Measurements from ENCODE around the gene KIAA1958. TPM values are rescaled to one million over a fixed set of nuclear protein-coding genes. Genes with fewer than 3 reads are reported as not detected.

KIAA1958 gene
- total RNA-seq, 2 experiments from 2014 or later = 14.9 to 15.3 TPM

DNA sequence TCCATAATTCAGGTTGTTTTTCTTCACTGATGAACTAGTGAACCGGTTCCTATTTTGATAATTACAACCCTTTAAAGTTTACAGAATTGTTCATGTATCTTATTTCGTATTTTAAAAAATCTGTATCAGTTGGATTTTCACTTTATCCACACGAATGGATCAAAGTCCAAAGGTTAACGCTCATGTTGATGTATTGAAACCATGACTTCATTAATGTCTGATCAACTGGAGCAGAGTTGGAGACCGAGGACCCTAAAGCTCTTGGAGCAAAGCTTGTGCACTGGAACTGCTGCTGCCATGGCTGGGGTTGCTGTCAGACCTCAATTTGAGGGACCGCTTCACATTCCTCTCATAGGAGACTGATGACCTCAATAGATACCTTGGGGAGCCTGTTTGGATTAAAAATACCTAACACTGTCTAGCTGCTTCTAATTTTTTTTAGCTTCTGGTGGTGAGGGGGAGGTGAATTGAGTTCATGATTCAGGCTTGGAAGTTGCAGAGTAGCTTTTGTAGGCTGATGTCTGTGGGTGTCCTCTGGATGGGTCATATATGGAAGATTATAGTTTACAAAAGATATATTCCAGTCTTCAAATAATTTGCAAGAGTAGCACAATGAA lies 45.1 kb downstream of the KIAA1958 start:
- ChIA-PET CTCF (interaction anchor here (1.3 kb wide), 1 partner anchor 261 kb away, joined by 3 read pairs; no protein-coding TSS in a partner anchor), POLR2A (no interaction called here)
- no peaks in the 10 kb centered on the region for H3K27me3 Mint-ChIP-seq
- peaks cover 14% of the 10 kb centered on the region for H3K4me1 Mint-ChIP-seq (ENCODE audit: low read depth)
- H3K27ac Mint-ChIP-seq = no peak overlapping the region
- intact Hi-C loops (cut with micrococcal nuclease) = no loop called here
- H3K9me3 Mint-ChIP-seq = peaks cover 3% of the 10 kb centered on the region
- H3K36me3 Mint-ChIP-seq (ENCODE audit: low read depth) = peaks cover 2% of the 10 kb centered on the region
- ATAC-seq = no peak
- H3K4me3 Mint-ChIP-seq = no peak overlapping the region
- no peak for DNase-seq
- TF ChIP-seq, protein P1, sequence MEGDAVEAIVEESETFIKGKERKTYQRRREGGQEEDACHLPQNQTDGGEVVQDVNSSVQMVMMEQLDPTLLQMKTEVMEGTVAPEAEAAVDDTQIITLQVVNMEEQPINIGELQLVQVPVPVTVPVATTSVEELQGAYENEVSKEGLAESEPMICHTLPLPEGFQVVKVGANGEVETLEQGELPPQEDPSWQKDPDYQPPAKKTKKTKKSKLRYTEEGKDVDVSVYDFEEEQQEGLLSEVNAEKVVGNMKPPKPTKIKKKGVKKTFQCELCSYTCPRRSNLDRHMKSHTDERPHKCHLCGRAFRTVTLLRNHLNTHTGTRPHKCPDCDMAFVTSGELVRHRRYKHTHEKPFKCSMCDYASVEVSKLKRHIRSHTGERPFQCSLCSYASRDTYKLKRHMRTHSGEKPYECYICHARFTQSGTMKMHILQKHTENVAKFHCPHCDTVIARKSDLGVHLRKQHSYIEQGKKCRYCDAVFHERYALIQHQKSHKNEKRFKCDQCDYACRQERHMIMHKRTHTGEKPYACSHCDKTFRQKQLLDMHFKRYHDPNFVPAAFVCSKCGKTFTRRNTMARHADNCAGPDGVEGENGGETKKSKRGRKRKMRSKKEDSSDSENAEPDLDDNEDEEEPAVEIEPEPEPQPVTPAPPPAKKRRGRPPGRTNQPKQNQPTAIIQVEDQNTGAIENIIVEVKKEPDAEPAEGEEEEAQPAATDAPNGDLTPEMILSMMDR (IDR thresholded peaks at IDR 0.05) = no peak

DNA sequence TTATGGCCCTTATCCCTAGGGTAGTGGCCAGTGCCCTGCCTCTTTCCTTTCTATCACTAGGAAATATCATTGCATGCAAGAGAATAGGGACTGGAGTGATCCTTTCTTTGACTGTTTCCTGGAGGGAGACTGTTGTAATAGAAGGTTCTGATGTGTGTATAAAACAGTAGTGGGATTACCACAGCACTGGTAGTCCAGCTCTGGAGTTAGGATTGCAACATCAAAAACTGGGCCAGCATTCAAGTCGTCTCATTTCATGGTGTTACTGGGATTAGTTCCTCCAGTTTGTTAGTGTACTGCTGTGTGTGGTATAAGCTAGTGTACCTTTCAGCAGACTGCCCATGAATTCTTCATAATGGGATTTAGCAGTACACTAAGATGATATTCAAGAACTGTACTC lies 45.8 kb downstream of the KIAA1958 start:
- Mint-ChIP-seq H3K4me1 (ENCODE audit: low read depth) (peaks cover 14% of the 10 kb centered on the region), H3K27ac (no peak overlapping the region), H3K9me3 (peaks cover 3% of the 10 kb centered on the region), H3K36me3 (ENCODE audit: low read depth) (peaks cover 2% of the 10 kb centered on the region), H3K4me3 (no peak overlapping the region), H3K27me3 (no peaks in the 10 kb centered on the region)
- ATAC-seq (no peak), DNase-seq (no peak)
- ChIA-PET CTCF (no interaction called here), POLR2A (no interaction called here)
- TF ChIP-seq, protein P1 (IDR thresholded peaks at IDR 0.05) = no peak
- intact Hi-C loops (cut with micrococcal nuclease) = no loop called here

DNA sequence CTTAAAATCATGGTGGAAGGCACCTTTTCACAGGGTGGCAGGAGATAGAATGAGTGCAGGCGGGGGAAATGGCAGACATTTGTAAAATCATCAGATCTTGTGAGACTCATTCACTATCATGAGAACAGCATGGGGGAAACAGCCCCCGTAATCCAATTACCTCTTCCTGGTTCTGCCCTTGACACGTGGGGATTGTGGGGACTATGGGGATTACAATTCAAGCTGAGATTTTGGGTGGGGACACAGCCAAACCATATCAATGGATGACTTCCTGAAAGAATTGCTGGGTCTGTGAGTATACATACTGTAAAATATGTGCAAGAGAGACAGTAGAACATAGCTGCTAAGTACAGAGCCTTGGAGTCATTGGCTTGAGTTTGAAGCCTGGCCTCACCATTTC lies 47.0 kb downstream of the KIAA1958 start:
- ChIA-PET CTCF (no interaction called here), POLR2A (no interaction called here)
- intact Hi-C loops (cut with micrococcal nuclease) = no loop called here
- Mint-ChIP-seq H3K27me3 (no peaks in the 10 kb centered on the region), H3K9me3 (peaks cover 3% of the 10 kb centered on the region), H3K4me1 (ENCODE audit: low read depth) (peaks cover 14% of the 10 kb centered on the region), H3K36me3 (ENCODE audit: low read depth) (peaks cover 5% of the 10 kb centered on the region), H3K4me3 (no peak overlapping the region), H3K27ac (no peak overlapping the region)
- DNase-seq = no peak
- ATAC-seq = no peak
- TF ChIP-seq, protein P1 (IDR thresholded peaks at IDR 0.05) = no peak

DNA sequence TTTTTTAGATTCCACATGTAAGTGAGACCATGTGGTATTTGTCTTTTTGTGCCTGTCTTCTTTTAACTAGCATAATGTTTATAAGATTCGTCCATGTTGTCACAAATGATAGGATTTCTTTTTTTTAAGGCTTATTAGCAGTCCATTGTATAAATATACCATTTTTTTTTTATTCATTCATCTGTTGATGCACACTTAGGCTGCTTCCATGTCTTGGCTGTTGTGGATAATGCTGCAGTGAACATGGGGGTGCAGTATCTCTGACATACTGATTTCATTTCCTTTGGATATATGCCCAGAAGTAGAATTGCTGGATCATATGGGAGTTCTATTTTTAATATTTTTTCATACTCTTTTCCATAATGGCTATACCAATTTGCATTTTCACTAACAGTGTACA lies 48.7 kb downstream of the KIAA1958 start:
- DNase-seq (no peak), ATAC-seq (no peak)
- Mint-ChIP-seq H3K9me3 (peaks cover 3% of the 10 kb centered on the region), H3K4me3 (no peak overlapping the region), H3K27me3 (no peaks in the 10 kb centered on the region), H3K36me3 (ENCODE audit: low read depth) (peaks cover 7% of the 10 kb centered on the region), H3K4me1 (ENCODE audit: low read depth) (peaks cover 17% of the 10 kb centered on the region), H3K27ac (no peak overlapping the region)
- CTCF ChIA-PET = no interaction called here
- intact Hi-C loops (cut with micrococcal nuclease) = no loop called here
- POLR2A ChIA-PET = no interaction called here
- TF ChIP-seq, protein P1 (IDR thresholded peaks at IDR 0.05) = no peak

DNA sequence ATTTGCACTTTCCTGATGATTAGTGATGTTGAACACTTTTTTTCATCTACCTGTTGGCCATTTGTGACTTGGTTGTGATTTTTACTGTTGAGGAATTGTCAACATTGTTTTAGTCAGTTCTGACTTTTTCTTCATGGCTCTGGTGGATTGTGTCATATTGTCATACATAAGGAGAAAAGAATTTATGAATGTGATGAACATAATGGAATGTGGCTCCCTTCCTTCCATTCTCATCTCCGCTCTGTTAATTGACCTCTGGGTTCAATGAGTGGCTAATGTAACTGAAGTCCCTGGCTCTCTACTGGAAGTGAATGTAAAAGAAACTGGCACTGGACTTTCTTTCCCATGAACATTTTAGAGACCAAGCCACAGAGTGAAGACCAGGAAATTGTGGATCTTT lies 49.2 kb downstream of the KIAA1958 start:
- DNase-seq (no peak), ATAC-seq (no peak)
- Mint-ChIP-seq H3K27me3 (no peaks in the 10 kb centered on the region), H3K4me1 (ENCODE audit: low read depth) (peaks cover 17% of the 10 kb centered on the region), H3K36me3 (ENCODE audit: low read depth) (peaks cover 7% of the 10 kb centered on the region), H3K9me3 (peaks cover 3% of the 10 kb centered on the region), H3K4me3 (no peak overlapping the region), H3K27ac (no peak overlapping the region)
- ChIA-PET POLR2A (no interaction called here), CTCF (no interaction called here)
- TF ChIP-seq, protein P1 (IDR thresholded peaks at IDR 0.05) = no peak
- intact Hi-C loops (cut with micrococcal nuclease) = no loop called here
